ENCODE data around the gene PRPSAP2.
"Not testable (repeated sequence)": the region's sequence is repeated elsewhere in the genome, so short reads cannot be mapped to it uniquely, and the experiment has no call there.

Gene PRPSAP2, protein sequence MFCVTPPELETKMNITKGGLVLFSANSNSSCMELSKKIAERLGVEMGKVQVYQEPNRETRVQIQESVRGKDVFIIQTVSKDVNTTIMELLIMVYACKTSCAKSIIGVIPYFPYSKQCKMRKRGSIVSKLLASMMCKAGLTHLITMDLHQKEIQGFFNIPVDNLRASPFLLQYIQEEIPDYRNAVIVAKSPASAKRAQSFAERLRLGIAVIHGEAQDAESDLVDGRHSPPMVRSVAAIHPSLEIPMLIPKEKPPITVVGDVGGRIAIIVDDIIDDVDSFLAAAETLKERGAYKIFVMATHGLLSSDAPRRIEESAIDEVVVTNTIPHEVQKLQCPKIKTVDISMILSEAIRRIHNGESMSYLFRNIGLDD

DNA sequence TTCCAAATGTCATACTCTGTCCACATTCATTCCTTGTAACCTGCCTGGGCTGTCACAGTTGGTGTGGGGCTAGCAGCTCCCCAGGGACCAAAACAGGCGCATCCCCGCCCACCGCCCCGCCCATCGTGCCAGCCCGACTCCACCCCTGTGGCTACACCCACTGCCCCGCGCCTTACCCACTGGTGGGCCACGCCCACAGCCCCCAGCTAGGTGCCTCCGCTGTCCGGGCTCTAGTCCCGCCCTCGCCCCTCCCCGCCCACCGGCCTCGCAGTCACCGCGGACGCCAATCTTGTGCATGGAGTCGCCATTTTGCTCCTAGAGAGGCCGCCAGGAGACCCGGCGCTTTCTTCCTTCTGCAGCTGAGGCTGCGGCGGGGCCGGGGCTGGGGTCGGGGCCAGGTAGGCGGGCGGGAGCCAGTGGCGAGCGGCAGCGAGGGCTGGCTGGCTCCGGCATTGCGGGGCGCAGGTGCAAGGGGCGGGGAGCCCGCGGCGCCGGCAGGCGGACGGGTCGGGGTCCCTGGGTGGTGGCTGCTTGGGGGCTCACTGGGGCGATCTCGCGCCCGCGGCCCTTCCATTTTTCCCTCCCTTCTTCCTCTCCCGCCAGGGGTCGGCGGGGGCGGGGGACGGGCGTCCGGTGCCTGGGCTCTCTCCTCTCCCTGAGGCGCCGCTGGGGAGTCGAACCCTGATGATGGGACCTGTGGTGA lies at the start of gene PRPSAP2:
PRPSAP2 (plus strand) TSS at position 268 of the 703 bp plus-strand sequence. CDS start 7,703 bp downstream, outside the sequence.
- DNase-seq, result peak; percentile 95 to 98

DNA sequence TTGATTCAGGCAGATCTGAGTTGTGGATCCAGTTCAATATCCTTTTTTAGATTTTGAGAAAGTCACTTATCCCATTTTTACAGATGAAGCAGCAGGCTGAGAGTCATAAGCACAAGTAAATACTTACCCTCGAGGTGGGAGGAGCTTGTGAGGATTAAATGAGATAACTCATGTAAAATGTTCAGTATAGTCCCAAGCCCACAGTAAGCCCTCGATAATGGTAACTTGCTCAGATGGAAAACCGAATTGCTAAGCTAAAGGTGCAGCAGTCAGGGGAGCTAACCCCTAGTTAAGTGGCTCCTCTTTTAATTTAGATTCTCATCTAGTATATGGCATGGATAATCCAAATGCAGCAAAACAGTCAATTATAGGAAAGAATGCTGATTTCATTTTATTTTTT lies 42.0 kb upstream of the PRPSAP2 start:
- not testable (repeated sequence) for DNase-seq

DNA sequence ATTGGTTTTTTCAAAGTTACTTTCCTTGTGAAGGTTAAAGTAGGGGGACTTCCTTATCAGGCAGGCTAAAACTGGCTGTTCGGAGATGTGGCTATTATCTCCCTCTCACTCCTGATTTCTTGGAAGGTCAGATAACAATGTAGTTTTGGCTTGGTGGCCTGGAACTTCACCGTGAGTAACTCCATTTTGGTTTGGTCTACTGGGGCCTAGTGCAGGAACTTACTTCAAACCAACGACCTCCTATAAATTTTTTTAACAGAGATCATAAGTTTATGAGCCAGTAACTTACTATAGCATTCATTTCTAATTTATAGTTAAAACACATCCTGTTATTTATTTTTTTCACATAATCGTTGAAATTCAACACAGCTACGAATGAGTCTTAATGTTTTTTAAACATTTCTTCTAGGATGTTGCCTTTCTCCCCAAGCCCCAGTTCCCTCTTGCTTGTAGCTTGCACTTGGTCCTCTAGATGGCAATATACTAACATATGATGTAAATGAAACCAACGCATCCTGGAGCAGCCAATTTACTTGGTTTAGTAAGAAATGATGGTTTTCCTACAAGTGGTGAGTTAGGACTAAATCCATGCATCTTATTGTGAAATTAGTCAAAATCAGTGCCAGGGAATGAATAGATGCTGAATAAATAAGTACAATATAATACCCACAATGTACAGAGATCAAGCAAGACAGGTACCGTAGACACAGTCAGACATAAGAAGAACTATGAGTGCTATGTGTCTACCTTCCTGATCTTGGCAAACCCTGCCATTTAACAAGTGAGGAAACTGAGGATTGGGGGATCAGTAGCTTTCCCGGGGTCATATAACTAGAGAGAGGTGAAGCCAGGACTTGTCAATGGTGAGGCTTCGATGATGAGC lies 41.2 kb upstream of the PRPSAP2 start:
- peak; percentile 45 to 74 for DNase-seq

DNA sequence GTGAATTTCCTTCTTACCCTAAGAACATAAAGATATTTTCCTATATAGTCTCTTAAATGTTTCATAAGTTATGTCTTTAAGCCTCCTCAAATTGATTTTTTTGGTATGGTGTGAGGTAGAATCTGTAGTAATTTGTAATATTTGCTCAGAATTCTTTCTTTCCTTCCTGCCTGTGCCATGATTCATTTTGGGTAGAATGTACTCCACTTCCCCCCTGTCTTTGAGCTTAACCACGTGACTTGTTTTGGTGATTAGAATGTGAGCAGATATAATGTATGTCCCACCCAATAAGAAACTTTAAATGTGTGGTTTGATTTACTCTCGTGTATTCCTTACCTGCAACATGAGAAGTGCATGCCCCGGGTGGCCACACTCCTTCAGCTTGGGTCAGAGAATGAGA lies 36.5 kb upstream of the PRPSAP2 start:
- not testable (repeated sequence) for DNase-seq

DNA sequence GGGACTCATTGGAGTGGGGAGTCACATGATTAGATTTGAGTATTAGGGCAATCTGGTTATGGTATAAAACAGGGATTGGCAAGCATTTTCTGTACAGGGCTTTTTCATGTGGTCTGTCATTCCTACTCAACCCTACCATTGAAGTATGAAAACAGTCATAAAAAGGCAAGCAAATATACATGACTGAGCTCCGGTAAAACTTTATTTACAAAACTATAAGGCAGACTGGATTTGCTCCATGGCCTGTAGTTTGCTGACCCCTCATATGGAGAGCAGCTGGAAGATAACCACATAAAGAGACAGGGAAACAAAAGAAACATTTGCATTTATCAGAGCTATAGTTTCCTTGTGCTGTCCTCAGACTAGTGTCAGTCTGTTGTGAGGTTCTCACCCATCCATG lies 30.3 kb upstream of the PRPSAP2 start:
- not testable (repeated sequence) for DNase-seq

DNA sequence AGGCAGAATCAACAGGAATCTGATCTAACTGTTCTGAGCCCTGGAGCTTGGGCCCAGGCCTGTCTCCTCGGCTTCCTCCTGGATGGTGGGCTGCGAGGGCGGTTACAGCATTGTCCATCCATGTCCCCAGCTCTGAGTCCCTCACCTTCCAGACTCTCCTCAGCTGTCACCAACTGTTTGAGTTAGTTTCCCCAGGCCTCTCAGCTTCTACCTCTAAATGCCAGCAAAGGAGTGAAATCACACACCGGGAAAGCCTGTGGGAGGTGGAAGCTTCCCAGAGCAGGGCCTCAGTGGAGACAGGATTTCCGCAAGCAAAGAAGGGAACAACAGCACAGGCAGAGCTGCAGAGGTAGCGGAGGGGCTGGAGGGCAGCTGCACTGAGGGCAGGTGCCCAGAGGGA lies 9.4 kb upstream of the PRPSAP2 start:
- no peak for DNase-seq

DNA sequence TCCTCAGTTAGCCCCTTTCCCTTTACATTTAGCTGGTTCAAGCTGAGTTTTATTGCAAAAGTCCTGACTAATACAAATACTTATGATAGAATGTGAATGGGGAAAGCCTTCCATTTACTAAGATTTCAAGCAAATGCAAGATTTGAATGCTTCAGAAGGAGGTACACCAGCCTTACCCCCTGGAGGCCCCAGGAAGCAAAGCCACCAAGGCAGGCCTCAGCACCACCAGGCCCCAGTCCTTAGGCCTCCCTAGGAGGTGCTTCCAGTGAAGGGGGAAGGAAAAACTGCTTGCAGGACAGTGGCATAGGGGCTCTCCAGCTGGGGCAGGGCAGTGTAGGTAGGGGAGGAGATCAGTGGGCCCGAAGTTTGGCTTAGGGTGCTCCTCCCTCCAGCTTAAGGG lies 7.3 kb upstream of the PRPSAP2 start:
- no peak for DNase-seq

DNA sequence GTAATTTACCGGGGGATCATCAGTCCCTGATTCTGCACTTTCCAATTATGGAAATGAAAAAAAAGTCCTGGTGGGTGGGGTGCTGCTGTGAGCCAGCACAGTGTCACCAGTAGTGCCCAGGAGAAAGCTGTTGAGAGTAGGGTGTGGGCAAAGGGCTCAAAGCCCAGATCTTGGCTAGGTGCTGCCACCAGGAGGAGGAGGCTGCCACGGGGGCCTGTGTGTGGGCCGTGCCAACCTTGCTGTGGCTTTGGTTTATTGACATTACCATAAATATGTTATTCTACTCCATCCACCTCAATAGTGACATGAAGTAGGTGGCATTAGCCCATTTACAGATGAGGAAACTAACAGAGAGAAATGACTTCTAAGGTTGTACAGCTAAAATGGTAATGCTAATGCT lies 6.7 kb upstream of the PRPSAP2 start:
- no peak for DNase-seq

DNA sequence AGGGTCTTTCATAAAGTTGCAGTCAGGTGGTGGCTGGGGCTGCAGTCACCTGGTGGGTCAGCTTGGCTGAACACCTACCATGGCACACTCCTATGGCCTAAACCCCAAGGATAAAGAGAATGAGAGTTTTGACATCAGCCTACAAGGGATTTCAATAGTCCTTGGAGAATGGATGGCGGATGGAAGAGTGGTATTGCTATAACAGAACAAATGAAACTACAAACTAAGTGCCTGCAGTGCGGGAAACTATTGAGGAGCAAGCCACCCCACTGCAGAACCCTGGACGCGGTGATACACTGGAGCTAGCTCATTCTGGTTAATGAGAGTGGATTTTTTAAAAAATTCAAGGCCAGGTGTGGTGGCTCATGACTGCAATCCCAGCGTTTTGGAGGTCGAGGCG lies 3.0 kb upstream of the PRPSAP2 start:
- DNase-seq, result no peak

DNA sequence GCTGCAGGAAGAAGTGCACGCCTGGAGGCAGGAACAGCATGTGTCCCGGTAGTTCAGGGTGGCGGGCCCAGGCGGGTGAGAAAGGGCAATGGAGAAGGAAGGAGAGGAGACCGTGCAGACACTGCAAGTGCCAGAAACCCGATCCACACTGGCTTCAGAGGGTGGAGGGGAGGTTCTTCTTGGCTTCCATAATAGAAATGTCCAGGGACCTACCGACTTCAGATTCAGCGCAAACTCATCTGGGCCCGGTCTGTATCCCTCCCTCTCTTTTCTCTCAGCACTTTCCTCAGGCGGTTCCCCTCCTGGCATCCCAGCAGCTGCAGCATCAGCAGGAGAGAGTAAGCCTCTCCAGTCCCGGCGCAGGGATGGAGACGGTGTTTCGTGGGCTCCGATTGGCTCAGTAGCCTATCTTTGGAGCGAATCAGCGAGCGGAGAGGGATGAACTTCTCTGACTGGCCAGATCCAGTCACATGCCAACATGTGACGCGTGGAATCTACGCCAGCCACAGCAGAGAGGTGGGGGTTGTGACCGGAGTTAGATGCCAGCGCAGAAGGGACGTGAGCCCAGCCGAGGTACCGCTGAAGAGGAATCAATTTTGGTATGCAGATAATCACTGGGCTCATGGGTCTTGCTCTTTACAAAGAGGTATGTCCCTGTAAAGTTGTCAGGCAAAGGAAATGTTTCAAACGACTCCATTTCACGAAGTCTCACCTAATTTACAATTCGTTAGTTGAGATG lies 1.9 kb upstream of the PRPSAP2 start:
- peak; percentile 96 to 98 for DNase-seq

DNA sequence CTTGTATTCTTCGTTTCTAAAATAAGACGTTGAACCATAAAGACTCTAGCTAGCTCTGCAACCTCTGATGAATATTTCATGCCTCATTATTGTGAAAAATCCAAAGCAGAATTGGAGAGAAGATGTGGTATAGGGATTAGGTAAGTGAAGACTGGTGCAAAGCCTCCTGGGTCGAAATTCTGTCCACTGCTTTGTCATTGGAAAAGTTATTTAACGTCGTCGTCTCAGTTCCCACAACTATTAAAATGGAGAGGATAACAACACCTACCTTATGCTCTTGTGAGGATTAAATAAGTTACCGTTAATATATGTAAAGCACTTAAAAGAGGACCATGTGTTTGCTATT lies 1.4 kb upstream of the PRPSAP2 start:
- DNase-seq, result peak in 1 of 2 experiments; percentile 60

DNA sequence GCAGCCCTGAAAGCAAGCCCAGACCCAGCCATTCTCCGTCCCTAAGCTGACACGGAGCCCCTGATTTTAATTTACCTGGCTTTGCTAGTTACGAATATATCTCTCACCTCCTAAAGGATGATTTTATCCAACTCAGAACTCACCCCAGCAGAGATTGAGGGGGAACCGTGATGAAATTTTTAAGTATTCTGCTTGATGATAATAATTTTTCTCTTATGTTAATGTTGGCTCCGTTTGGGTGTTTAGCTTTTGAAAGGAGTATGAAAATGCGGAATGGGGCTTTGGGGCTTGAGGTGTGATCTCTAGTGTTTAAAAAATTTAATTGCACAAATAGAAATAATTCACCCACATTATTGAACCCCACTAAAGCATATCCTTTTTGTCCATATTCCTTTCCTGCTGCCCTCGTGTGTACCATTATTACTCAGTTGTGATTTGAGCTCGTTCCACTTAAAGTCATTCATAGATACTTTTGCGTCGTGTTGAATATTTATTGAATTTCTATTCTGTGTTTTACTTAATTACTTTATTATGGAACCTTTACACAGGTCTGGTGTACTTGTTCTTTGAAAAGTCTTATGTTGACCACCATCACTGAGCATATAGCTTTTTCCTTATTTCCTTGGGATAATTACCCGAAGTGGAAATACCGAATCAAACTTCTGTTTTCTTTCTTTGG lies 775 bp downstream of the PRPSAP2 start:
- no peak for DNase-seq

DNA sequence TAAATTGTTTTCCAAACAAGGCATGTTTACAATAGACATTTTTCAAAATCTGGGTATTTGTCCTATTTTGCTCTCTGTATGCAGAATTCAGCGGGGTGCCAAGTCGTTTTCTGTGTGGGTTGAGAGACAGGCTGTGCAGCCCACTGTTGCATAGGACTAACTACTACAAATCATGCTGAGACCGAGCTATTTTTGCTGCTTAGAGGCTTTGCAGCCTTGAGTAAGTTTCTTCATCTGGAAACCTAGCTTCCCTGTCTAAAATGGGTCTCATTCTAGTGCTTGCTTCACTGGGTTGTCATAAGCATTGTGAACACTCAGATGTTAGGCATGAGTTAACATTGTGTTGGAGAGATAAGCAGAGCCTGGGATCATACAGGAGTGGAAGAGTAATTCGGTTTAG lies 1.3 kb downstream of the PRPSAP2 start:
- no peak for DNase-seq

DNA sequence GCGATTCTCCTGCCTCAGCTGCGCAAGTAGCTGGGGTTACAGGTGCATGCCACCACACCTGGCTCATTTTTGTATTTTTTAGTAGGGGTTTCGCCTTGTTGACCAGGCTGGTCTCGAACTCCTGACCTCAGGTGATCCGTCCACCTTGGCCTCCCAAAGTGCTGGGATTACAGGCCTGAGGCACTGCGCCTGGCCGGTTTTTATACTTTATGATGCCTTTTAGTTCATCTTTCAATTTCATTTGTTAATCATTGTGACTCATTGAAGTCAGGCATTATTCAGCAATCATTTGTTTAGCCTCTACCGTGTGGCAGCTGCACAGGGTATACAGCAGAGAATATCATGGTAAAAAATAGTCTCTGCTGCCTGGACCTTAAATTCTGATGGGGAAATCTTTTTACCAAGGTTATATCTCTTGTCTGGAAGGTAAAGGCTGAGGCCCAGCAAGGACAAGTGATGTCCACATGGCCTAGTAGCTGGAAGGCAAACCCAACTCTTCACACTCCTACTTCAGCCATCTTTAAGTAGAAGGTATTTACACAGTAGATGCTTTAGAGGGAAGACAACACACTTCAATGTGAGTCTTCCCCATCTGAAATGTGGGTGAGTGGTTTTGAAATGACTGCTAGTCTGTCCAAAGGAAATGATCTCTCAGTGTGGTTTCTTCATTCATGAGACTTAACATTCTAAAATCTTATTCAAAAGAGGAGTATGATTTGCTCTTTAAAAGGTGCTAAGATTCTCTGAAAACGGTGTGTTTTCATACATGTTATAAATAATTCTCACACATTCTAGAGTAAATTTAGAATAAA lies 2.4 kb downstream of the PRPSAP2 start:
- no peak for DNase-seq

DNA sequence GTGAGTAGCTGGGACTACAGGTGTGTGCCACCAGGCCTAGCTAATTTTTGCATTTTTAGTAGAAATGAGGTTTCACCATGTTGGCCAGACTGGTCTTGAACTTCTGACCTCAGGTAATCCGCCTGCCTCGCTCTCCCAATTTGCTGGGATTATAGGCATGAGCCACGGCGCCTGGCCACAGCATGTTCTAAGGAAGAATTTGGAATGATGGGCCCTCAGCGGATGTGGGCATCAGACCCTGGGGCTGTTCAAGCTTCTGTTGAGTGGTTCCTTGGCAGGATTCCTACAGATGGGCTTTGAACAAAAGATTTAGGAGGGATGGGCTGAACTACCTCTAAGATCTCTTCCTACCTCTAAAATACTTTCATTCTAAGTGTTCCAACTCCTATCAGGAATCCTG lies 4.1 kb downstream of the PRPSAP2 start:
- no peak for DNase-seq

DNA sequence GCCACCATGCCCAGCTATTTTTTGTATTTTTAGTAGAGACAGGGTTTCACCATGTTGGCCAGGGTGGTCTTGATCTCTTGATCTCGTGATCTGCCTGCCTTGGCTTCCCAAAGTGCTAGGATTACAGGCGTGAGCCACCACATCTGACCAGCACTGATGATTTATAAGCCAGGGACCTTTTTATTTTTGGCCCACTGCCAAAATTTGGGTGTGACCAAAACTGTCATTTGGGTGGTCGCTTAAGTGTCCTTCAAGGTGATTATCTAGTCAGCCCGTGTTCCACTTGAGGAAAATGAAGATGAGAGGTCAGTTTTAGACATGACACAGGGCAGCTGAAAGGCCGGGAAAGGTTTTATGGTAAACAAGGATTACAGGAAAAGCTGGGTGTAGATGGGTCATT lies 7.1 kb downstream of the PRPSAP2 start:
- DNase-seq, result not testable (repeated sequence)

DNA sequence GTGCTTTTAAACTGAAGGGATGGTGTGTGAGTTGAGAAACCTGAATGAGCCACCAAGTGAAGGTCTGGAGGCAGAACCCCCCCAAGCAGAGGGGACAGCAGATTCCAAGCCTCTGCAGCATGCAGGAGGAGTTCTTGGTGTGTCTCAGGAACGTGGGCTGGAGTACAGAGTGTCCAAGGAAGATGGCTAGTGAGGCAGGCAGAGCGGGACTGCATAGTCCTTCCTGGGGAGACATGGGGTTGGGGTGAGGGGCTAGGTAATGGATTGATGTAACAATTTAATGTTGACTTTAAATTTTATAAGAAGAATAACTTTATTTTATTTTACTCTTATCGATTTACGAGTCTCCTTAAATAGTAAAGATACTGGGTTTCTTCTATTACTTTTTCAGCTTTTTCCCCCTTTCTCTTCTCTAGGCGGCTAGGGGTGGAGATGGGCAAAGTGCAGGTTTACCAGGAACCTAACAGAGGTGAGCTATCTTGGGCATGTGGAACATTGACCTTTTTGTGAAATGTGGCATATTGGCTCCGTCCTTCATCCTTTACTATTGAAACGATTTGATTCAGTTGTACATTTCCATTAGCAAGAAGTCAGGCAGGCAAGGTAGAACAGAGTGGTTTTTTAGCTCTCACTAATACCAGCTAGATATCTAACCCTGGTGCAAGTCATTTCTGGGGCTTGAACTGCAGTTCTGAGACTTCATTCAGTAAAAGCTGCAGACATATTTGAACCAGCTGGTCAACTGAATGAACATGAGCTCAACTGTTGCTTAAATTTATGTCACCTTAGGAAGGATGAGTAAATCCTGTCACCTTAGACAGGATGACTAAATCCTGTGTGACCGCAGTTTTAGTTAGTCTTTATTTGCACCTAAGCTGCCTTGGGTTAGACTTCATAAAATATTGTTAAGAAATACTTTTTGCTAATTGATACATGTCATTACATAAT lies 9.2 kb downstream of the PRPSAP2 start:
- DNase-seq, result no peak

DNA sequence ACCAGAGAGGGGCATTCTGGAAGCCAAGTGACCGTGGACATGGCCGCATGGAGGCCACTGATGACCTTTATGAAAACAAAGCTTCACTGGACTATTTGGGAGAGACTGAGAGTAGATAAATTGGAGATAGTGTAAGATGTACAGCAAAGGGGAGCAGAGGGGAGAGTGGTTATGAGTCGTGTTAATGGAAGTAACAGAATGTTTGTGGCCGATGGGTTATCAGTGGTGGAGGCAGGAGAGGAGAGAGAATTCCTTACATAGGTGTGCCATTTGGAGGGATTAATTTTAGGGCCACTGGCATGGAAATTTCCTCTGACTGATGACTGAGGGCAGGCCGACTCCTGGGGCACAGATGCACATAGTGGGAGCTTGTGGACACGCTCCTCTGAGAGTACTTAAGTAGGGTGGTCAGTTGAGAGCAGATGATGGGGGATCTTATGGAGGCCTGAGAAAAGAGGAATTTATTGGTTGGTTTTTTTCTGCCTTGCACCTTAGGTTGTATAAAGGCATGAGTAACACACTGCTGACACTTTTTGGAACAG lies 19.2 kb downstream of the PRPSAP2 start:
- no peak for DNase-seq

DNA sequence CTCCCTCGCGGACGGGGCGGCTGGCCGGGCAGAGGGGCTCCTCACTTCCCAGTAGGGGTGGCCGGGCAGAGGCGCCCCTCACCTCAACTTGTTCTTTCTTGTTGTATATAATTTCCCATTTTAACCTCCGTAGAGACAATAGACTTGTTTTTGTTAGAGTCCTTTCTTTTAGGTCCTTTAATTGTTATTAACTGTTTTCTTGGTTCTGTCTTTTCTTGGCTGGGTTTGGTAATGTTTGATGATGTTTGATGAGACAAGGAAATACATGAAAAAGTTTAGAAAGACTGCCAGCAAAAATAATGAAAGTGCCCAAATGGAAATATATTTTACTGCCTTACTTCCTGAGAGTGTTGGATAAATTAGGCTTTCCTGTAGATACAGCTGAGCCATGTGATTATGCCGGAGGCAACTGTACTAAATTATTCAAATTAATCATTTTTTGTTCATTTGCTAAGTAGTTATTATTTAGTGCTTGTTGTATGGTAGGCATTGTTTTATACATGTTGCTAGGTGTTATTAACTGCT lies 30.9 kb downstream of the PRPSAP2 start:
- DNase-seq, result no peak

DNA sequence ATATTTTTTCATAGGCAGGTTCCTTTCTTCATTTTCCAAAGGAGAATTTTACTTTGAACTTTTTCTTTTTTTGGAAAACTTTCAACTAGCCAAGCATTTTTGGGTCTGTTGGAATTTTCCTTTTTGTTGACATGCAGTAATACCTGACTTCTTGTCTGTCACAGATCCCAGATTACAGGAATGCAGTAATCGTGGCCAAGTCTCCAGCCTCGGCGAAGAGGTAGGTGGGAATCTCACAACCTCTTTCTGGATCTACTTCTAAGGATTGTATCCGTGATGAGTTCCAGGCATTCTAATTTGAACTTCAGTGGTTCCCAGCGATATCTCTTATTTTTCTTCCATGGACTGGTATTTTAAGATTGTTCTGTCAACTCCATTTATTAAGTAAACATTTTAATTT lies 31.7 kb downstream of the PRPSAP2 start:
- no peak for DNase-seq

Measured in SW 1271 (cell line).